NCI-H2107 treated with DMSO at 0.1 percent for 48 hours (cell line): Measurements from ENCODE around the gene ACVR1B.

Experiments
- DNase-seq: peaks from one replicate; lab custom pipeline; 2025; ENCODE audit not compliant: unreplicated experiment; lab: John Stamatoyannopoulos, UW

The ACVR1B gene

GRCh38 chr12:52020539-52021336 lies 69.2 kb downstream of the ACVR1B start:
- DNase-seq, result peak; percentile 57

GRCh38 chr12:52022841-52023181 lies 71.3 kb downstream of the ACVR1B start:
- no peak for DNase-seq

- DNase-seq, result peak; percentile 36
These were observed 71.9 kb downstream of the ACVR1B start for GRCh38 chr12:52023182-52023975.

GRCh38 chr12:52023976-52024688 lies 72.6 kb downstream of the ACVR1B start:
- no peak for DNase-seq

DNA sequence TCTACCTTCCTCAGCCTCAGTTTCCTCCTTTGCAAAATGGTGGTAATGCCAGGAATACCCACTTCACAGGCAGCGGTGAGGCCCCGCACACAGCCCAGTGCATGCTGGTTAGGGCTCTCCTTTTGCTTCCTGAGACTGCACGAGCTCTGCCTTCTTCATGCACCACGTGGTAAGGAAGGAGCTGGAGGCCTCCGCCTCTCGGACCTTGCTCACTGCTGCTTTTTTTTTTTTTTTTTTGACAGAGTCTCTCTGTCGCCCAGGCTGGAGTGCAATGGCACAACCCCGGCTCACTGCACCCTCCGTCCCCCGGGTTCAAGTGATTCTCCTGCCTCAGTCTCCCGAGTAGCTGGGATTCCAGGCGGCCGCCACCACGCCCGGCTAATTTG lies 73.3 kb downstream of the ACVR1B start:
- DNase-seq, result no peak

DNA sequence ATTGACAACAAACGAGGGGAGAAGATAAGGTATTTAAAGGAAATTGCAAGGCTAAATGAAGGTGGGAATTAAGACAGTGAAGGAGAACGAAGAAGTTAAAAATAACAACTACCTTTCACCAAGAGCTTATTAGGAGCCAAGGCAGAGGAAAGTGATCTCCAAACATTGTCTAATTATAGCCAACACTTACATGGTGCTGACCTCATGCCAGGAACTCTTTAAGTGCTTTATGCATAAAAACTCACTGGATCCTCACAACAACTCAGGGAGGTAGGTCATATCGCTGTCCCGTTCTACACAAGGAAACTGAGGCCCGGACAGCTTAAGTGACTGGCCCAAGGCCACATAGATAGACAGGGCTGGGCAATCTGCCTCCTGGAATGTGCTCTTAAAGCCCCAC lies 74.8 kb downstream of the ACVR1B start:
- DNase-seq, result no peak

DNA sequence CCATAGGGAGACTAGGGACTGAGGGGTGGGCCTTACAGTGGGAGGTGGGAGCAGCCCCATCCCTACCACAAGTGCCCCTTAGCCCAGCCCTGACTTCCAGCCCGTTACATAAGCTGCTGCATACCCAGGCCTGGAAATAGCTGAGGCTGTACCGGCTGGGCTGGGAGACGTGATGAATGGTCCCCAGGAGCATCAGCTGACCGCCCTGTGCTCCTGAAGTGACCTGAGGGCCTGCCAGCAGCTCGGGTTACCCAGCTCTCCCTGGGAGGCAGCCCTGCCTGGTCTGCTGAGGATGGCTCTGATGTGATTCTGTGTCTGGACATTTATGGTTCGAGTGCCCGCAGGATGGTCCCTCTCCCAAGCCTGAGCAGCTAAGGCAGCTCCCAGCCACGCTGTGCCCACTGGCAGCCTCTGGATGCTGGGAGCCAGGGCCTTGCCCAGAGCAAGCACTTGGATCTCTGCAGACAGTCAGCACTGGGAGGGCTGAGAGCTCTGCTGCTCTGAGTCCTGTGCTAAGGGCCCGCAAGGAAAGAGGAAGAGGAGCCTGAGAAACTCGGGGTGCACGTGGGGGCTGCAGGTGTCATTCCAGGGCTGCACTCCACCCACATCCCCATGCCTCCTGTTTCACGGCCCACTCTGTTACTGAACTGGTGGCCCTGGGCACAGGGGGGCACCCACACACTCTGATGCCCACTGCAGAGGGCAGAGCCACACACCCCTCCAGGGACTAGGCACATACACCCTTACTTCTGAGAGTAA lies 75.8 kb downstream of the ACVR1B start:
- DNase-seq, result no peak

DNA sequence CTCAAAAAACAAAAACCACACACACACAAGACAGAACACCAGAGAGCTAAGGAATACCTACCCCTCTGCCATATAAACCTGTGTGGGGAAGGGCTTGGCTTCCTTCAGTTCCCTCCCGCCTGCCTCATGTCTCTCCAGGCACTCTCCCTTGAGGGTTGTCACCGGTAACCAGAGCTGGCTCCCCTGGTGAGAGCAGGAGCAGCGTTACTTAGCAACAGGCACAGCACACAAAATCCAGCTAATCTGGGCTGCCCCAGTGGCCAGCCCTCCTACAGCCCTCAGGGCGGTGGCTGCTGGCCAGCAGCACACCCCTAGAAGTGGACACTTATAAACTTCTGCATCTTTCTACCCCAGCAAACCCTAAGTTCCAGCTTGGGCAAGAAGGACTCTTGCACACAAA lies 78.2 kb downstream of the ACVR1B start:
- peak; percentile 98 for DNase-seq

- peak; percentile 40 for DNase-seq
These were observed 80.9 kb downstream of the ACVR1B start for GRCh38 chr12:52032446-52032803.

DNA sequence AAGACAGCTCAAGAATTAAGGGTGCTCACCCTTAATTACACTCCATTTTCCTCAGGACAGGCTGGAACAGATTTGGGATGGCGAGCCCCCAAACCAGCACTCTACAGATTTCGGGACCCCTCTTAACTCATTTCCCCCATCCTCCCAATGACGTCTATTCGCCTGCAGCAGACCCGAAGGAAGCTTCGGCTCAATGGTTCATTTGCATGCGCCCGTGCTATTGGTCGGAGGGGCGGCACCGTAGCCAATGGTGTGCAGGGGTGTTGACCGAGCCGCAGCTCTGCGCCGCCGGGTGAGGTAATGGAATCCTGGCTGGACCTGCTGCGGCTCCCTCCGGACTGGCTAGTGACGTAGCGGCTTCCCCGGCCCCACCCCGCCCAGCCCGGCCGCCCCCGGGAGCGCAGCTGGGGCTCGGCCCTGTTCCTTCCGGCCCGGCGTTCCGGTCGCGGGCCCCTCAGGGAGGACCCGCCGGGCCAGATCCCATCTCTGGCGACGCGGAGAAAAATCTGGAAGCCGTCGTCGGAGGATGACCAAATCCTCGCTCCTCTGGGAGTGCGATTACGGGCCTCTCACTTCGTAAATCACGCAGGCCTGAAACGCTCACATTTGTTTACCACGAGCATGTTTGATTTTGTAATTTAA lies 81.4 kb downstream of the ACVR1B start:
- DNase-seq, result peak; percentile 92

DNA sequence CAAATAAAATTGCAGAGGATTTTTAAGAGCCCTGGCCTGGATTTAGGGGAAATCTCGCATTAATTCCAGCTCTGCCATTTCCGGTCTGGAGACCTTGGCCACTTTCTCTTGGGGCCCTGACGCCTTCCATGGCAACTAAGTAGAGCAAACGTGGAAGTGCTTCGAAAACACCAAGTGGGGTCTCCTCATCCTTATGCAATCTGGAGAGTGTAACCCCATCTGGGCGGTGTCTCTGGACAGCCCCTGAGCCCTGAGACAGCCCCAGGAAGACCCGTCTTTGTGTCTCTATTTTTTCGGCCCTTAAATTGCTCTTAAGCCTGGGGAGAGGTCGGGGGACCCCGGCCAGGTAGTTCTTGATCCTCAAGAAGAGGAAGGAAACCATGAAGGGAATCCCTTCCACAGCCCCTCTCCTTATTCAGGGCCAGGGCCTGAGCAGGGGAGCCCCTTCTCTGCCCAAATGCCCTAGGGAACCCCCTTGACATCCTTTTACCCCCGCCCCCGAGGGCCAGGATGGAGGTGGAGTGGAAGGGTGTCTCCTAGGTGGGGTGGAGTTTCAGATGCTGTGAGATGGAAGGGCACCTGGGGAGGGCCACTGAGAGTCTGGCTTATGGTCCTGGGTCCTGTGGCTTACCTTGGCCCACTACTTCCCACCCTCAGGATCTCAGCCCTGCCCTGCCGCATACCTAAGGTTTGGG lies 82.1 kb downstream of the ACVR1B start:
- no peak for DNase-seq

GRCh38 chr12:52035190-52035589 lies 83.7 kb downstream of the ACVR1B start:
- DNase-seq, result no peak

DNA sequence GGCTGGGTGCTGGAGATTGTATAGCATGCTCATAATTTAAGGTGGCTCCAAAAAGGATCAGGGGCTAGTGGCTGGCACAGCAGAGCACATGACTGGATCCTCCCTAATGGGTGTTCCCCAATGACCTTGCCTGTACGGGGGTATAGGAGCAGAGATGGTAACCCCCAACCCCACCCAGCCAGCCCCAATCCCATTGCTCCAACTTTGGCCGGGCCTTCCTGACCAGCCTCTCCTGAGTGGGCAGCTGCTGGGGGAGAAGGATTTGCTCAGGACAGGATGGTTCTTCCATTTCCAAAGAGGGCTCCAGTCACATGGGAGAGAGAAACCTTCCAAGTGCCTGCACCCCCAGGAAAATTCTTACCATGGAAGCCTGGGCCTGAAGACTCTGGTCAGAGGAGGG lies 84.4 kb downstream of the ACVR1B start:
- no peak for DNase-seq

- peak; percentile 33 for DNase-seq
These were observed 85.2 kb downstream of the ACVR1B start for GRCh38 chr12:52036587-52037171.

- no peak for DNase-seq
These were observed 85.9 kb downstream of the ACVR1B start for GRCh38 chr12:52037248-52037861.

DNA sequence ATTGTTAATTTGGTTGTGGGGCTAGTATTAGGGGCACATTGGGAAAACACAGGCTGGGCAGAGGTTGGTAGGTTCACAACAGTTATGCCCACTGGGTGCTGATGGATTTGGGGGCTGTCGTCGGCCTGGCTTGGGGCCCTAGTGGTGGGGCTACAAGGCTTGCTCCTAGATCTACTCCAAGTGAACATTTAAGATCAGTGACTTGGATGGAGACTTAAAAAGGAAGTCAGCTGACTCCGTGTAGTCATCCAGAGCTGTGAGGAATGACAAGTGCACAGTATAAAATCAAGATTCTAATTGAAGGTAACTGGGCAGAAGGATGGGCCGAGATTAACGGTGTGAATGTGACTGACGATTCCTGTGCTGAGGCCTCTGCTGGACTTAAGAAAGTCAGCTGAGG lies 86.9 kb downstream of the ACVR1B start:
- DNase-seq, result no peak

DNA sequence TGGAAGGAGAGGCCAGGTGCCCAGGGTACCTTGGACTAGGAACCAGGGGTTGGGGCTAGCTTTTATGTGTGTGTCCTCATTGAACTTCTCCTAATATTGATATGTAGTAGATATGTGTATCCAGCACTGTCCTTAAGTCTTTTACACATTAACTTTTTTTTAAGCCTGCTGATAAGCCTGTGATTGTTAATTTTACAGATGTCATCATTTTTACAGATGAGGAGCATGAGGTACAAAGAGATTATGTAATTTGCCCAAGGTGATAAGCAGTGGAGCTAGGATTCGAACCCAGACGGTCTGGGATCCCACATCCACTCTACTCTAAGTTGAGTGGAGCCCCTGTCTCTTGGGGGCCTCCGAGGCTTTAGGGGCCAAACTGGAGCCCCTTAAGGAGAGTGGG lies 89.5 kb downstream of the ACVR1B start:
- no peak for DNase-seq

DNA sequence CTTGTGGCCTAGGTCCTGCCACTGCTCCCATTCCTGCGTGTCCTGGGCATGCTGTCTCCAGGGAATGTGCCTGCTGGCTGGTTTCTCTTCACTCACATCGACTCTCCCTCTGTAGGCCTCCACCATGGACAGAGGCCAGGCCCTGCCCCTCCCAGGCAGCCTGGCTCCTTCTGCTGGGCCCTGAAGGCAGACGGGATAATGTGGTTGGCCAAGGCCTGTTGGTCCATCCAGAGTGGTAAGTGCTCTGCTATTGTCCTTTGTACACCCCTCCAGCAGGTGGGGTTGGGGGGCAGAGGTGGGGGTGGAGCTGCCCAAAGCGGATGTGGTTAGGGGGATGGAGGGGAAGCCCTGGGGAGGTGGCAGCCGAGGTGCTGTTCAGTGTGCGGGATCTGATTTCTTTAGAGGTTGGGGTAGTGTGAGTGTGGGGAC lies 90.2 kb downstream of the ACVR1B start:
- peak; percentile 73 for DNase-seq

DNA sequence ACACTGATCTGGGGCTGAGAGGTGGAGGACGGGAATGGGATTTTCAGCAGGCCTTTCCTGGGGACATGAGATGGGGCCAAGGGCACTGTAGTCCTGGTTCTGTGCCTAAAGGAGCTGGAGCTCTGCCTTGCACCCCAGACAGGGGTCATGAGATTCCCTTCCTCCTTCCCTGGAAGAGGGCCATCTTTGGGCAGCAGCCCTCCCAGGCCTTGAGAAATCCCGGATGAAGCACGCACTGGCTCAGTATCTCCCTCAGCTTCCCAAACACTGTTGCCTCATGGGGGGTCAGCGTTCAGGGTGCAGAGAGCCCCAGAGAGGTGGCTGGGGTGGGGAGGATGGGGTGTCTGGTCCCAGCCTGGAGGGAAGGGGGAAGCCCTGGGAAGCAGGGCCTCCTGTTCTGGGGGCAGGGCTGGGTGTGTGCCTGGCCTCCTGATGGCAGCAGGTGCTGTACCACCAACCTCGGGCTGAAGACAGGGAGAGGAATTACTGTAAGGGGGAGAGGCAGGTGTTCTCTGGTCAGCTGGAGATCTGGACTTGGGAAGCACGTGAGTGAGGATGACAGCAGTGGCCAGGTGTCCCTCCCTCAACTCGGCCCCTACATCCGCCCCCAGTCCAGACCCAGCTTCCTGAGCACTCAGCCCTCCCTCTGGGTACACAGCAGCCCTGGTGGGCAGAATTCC lies 91.3 kb downstream of the ACVR1B start:
- DNase-seq, result peak; percentile 35
